ENCODE measurements around the gene MBP. TPM values are rescaled to one million over a fixed set of nuclear protein-coding genes. Genes with fewer than 3 reads are reported as not detected.
A peak's percentile ranks its signal among the peaks of the same experiment; 100 is the strongest.

The MBP gene
- polyA plus RNA-seq, 4 donors = 14.3 to 34.3 (median 23.0) TPM

DNA sequence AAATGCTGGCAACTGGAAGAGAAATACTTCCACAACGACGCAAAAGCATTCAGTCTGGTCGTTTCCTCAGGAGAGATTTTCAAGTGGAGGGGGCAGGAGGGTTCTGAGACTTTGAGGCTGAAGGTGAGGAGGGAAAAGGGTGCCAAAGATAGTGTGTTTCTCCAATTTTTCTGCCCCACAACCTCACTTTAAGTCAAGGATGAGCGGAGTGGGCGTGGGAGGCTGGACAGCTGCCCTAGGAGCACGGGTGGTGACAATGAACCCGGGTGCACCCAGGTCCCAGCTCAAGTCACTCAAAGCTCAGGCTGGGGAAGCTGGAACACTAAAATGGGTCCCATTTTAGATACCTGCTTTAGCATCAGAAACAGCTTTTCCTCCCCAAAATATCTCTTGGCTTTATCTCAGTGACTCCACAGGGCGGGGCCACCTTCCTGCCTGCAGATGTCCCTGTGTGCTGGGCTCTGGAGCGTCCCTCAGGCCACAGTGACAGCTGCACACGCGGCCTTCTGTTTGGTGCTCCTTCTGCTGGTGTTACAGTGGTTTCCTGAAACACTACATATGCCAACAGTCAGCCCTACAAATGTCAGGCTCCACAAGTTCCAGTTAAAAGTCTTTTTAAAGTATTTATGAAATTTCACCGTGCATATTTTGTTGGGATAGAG lies 1.4 kb upstream of the MBP start:
- peaks cover 0 to 3% of the 10 kb centered on the region in 2 donors for H3K9me3 ChIP-seq (ENCODE audit: control insufficient read depth in 2 of 2, insufficient read depth in 1 of 2, low read depth in 1 of 2, low read length in 1 of 2)
- WGBS, 3 donors = 52 to 56% (median 56%) methylated on average over 12 of the region's 12 CpGs
- H3K4me1 ChIP-seq (ENCODE audit: control insufficient read depth in 3 of 3, insufficient read depth in 2 of 3, low read depth in 1 of 3, low read length in 2 of 3) = peaks cover 5 to 13% (median 5%) of the 10 kb centered on the region in 3 donors
- no peak for FAIRE-seq
- H3K4me3 ChIP-seq (ENCODE audit: low read depth in 1 of 3, low read length in 3 of 3) = no peak overlapping the region
- H3K36me3 ChIP-seq (ENCODE audit: control insufficient read depth in 3 of 3, insufficient read depth in 2 of 3, low read depth in 1 of 3, low read length in 3 of 3) = peaks cover 0 to 7% (median 0%) of the 10 kb centered on the region in 3 donors
- peaks cover 0 to 8% (median 0%) of the 10 kb centered on the region in 3 donors for H3K27me3 ChIP-seq (ENCODE audit: control insufficient read depth in 3 of 3, insufficient read depth in 3 of 3, low read length in 3 of 3)
- DNase-seq = peak in 1 of 2 donors; percentile 26
- H3K27ac ChIP-seq (ENCODE audit: low read depth in 1 of 3, low read length in 2 of 3) = peak overlapping the region in 1 of 3 donors; percentile 55

DNA sequence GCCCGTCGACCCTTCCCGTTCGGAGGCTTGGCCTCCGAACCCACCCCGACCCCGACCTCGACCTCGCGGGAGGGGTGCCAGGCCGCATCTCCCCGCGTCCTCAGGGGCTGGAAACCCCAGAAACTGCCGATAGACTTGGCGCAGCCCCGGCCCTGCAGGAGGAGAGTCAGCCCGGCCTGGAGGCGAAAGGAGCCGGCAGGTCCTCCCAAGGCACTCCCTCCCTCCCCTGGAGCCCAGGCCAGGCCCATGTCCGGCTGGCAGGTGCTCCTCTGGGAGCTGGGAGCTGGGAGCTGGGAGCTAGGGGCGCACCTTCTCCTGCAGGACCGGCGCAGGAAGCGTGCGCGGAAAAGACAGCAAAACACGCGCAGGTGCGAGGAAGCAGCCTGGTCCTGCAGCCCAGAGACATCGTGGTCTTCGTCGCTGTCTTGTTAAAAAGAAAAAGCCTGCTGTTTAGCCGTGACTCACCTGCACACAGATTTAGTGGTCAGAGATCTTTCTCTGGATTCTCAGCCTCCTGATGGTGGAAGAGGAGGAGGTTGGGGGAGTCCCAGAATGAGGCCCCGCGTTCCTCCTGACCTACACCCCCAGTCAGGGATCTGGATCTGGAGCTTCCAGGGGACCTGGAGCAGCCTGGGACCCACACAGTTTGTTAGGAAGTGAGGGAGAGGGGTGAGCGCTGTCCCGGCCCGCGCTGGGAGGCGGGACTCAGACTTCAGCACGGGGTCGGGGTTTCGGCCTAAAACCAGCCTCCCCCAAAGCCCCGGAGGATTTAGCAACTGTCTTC lies 660 bp upstream of the MBP start:
- peaks cover 0 to 3% of the 10 kb centered on the region in 2 donors for H3K9me3 ChIP-seq (ENCODE audit: control insufficient read depth in 2 of 2, insufficient read depth in 1 of 2, low read depth in 1 of 2, low read length in 1 of 2)
- DNase-seq (peak; percentile 36 to 72), FAIRE-seq (no peak)
- peaks cover 5 to 15% (median 5%) of the 10 kb centered on the region in 3 donors for H3K4me1 ChIP-seq (ENCODE audit: control insufficient read depth in 3 of 3, insufficient read depth in 2 of 3, low read depth in 1 of 3, low read length in 2 of 3)
- WGBS, 3 donors = 35 to 38% (median 36%) methylated on average over 42 to 44 of the region's 44 CpGs
- peak overlapping the region; percentile 70 to 95 (median 93) for H3K27ac ChIP-seq (ENCODE audit: low read depth in 1 of 3, low read length in 2 of 3)
- peaks cover 0 to 7% (median 0%) of the 10 kb centered on the region in 3 donors for H3K36me3 ChIP-seq (ENCODE audit: control insufficient read depth in 3 of 3, insufficient read depth in 2 of 3, low read depth in 1 of 3, low read length in 3 of 3)
- peaks cover 0 to 8% (median 0%) of the 10 kb centered on the region in 3 donors for H3K27me3 ChIP-seq (ENCODE audit: control insufficient read depth in 3 of 3, insufficient read depth in 3 of 3, low read length in 3 of 3)
- H3K4me3 ChIP-seq (ENCODE audit: low read depth in 1 of 3, low read length in 3 of 3) = peak overlapping the region; percentile 63 to 93 (median 81)

DNA sequence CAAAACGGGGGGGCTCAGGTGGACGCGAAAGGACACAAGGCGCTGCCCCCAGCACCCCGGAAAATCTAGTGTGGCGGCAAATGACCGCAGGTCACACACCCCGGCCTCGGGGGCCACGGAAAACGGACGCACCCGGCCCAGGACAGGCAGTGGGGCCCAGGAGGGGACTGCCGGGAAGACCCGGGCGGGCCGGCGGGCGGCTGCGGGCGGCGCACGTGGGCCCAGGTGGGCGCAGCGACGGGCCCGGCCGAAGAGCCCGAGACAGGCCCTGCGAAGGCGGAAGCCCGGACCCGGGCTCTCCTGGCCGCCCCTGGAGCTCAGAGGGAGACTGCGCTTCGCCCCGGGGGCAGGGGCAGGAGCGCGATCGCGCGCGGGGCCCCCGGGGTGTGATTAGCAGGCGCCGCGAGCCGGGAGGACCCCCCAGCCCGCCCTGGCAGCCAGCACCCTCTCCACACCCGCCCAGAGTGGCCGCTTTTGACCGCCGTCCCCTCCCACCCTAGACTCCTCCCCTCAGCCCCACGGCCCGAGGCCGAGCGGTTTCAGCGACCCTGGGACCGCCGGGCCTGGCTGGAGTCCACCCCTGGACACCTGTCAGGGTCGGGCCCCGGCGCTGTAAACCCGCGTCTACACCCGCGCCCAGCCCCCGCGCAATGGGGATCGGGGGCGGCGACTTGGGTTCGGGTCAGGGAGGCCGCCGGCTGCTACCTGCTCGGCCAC lies 773 bp downstream of the MBP start:
- Histone ChIP-seq H3K36me3 (ENCODE audit: control insufficient read depth in 3 of 3, insufficient read depth in 2 of 3, low read depth in 1 of 3, low read length in 3 of 3) (peaks cover 0 to 7% (median 0%) of the 10 kb centered on the region in 3 donors), H3K4me3 (ENCODE audit: low read depth in 1 of 3, low read length in 3 of 3) (peak overlapping the region; percentile 80 to 93 (median 81)), H3K9me3 (ENCODE audit: control insufficient read depth in 2 of 2, insufficient read depth in 1 of 2, low read depth in 1 of 2, low read length in 1 of 2) (peaks cover 0 to 3% of the 10 kb centered on the region in 2 donors), H3K4me1 (ENCODE audit: control insufficient read depth in 3 of 3, insufficient read depth in 2 of 3, low read depth in 1 of 3, low read length in 2 of 3) (peaks cover 5 to 15% (median 9%) of the 10 kb centered on the region in 3 donors), H3K27ac (ENCODE audit: low read depth in 1 of 3, low read length in 2 of 3) (peak overlapping the region; percentile 90 to 95 (median 93)), H3K27me3 (ENCODE audit: control insufficient read depth in 3 of 3, insufficient read depth in 3 of 3, low read length in 3 of 3) (peaks cover 0 to 5% (median 0%) of the 10 kb centered on the region in 3 donors)
- WGBS, 3 donors = 0 to 1% (median 0%) methylated on average over 52 to 76 of the region's 76 CpGs
- FAIRE-seq (no peak), DNase-seq (peak; percentile 65 to 89)

DNA sequence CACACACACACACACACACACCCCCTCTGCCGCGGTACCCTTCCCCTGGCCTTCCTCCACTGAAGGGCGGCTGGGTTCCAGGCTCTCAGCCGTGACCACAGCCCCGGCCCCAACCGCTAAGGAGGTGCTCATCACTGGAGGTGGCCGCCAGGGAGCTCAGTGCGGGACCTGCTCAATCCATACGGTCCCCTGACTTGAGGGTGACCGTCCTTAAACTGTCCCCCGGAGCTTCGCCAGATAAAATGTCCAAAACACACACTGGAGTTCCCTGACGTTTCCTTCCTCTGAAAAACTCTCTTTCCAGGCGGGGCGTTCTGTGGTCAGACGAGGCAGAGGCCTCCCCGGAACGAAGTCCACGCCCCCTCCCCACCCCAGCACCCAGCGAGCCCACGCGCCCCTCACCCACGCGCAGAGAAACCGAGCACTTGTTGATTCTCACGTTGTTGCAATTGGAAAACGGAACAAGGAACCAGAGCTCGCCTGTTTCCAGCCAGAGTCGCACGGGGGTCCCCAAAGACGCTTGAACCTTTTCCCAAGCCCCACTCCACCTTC lies 1.4 kb downstream of the MBP start:
- peak; percentile 40 to 70 for DNase-seq
- Histone ChIP-seq H3K9me3 (ENCODE audit: control insufficient read depth in 2 of 2, insufficient read depth in 1 of 2, low read depth in 1 of 2, low read length in 1 of 2) (peaks cover 0 to 3% of the 10 kb centered on the region in 2 donors), H3K27me3 (ENCODE audit: control insufficient read depth in 3 of 3, insufficient read depth in 3 of 3, low read length in 3 of 3) (peaks cover 0 to 5% (median 0%) of the 10 kb centered on the region in 3 donors), H3K36me3 (ENCODE audit: control insufficient read depth in 3 of 3, insufficient read depth in 2 of 3, low read depth in 1 of 3, low read length in 3 of 3) (peaks cover 0 to 7% (median 0%) of the 10 kb centered on the region in 3 donors), H3K4me3 (ENCODE audit: low read depth in 1 of 3, low read length in 3 of 3) (peak overlapping the region; percentile 80 to 93 (median 81)), H3K27ac (ENCODE audit: low read depth in 1 of 3, low read length in 2 of 3) (peak overlapping the region; percentile 90 to 95 (median 93)), H3K4me1 (ENCODE audit: control insufficient read depth in 3 of 3, insufficient read depth in 2 of 3, low read depth in 1 of 3, low read length in 2 of 3) (peaks cover 5 to 15% (median 9%) of the 10 kb centered on the region in 3 donors)
- WGBS, 3 donors = 0 to 1% (median 1%) methylated on average over 30 to 31 of the region's 31 CpGs
- FAIRE-seq = no peak

DNA sequence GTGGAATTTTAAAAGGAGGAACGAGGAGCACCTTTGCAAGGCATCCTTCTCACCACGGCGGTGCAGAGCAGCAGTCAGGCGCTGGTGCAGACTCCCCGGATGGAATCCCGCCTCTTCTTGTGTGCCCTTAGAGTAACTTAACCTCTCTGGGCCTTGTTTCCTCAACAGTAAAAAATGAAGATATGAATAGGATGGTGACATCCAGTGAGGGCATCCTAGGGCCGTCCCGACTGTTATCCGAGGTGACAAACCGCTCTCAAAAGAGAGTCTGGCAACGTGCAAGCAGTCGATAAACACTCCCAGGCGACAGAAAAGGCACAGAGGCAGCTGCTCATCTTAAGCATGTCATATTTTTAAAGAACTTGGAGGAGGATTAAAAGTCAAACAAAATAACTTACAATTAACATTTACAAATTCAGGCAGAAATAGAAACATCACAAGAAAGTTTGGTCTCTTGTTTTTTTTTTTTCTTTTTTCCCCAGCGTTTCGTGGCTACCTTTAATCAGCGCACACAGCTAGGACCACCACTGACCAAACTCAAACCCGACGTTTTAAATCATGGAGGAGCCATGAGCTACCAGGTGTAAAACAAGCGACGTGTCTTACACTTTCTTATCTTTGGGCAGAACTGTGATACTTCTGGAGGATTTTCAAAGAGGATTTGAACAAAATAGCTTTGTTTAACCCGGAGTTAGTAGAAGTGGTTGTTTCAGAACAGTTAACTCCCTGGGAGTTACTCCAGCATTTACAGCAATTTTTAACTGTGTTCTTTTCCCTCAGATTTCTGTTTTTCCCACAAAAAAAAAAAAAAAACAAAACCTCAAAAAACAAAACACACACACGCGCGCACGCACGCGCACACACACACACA lies 2.1 kb downstream of the MBP start:
- H3K36me3 ChIP-seq (ENCODE audit: control insufficient read depth in 3 of 3, insufficient read depth in 2 of 3, low read depth in 1 of 3, low read length in 3 of 3) = peaks cover 0 to 7% (median 0%) of the 10 kb centered on the region in 3 donors
- H3K4me1 ChIP-seq (ENCODE audit: control insufficient read depth in 3 of 3, insufficient read depth in 2 of 3, low read depth in 1 of 3, low read length in 2 of 3) = peaks cover 5 to 15% (median 9%) of the 10 kb centered on the region in 3 donors
- FAIRE-seq = no peak
- DNase-seq = no peak
- WGBS, 3 donors = 49 to 53% (median 49%) methylated on average over 25 to 27 of the region's 27 CpGs
- H3K4me3 ChIP-seq (ENCODE audit: low read depth in 1 of 3, low read length in 3 of 3) = peak overlapping the region; percentile 80 to 93 (median 81)
- H3K27me3 ChIP-seq (ENCODE audit: control insufficient read depth in 3 of 3, insufficient read depth in 3 of 3, low read length in 3 of 3) = peaks cover 0 to 5% (median 0%) of the 10 kb centered on the region in 3 donors
- no peaks in the 10 kb centered on the region for H3K9me3 ChIP-seq (ENCODE audit: control insufficient read depth in 2 of 2, insufficient read depth in 1 of 2, low read depth in 1 of 2, low read length in 1 of 2)
- peak overlapping the region; percentile 90 to 95 (median 93) for H3K27ac ChIP-seq (ENCODE audit: low read depth in 1 of 3, low read length in 2 of 3)

DNA sequence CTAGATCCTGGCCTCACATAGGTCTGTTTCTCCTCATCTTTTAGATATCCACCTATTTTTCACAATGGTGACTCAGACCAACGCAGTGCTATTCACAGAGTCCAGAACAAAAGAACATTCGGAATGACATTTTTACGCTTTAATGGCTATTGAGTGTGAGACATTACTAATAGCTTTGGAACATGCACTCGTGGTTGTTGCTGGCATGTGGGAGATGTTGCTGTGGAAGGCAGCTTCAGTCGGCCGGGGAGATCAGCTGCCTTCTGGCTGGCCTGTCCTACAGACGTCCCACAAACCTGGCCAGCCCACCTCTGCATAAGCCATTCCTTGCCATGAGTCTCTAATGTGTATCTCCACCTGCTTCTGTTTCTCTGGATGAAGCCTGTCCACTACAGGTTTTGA lies 3.4 kb downstream of the MBP start:
- 60 to 80% (median 68%) methylated on average over 7 of the region's 7 CpGs for WGBS, 3 donors
- no peaks in the 10 kb centered on the region for H3K9me3 ChIP-seq (ENCODE audit: control insufficient read depth in 2 of 2, insufficient read depth in 1 of 2, low read depth in 1 of 2, low read length in 1 of 2)
- no peak for FAIRE-seq
- peak overlapping the region; percentile 27 to 67 (median 57) for H3K27ac ChIP-seq (ENCODE audit: low read depth in 1 of 3, low read length in 2 of 3)
- DNase-seq = peak; percentile 21 to 41
- H3K4me1 ChIP-seq (ENCODE audit: control insufficient read depth in 3 of 3, insufficient read depth in 2 of 3, low read depth in 1 of 3, low read length in 2 of 3) = peaks cover 5 to 25% (median 19%) of the 10 kb centered on the region in 3 donors
- H3K4me3 ChIP-seq (ENCODE audit: low read depth in 1 of 3, low read length in 3 of 3) = peak overlapping the region in 1 of 3 donors; percentile 18
- peaks cover 0 to 5% (median 0%) of the 10 kb centered on the region in 3 donors for H3K27me3 ChIP-seq (ENCODE audit: control insufficient read depth in 3 of 3, insufficient read depth in 3 of 3, low read length in 3 of 3)
- peaks cover 0 to 7% (median 0%) of the 10 kb centered on the region in 3 donors for H3K36me3 ChIP-seq (ENCODE audit: control insufficient read depth in 3 of 3, insufficient read depth in 2 of 3, low read depth in 1 of 3, low read length in 3 of 3)

Data from small intestine (tissue), 7 donors.